Bronchial epithelial cell (primary cell): Measurements from ENCODE around the gene MELTF. TPM values are rescaled to one million over a fixed set of nuclear protein-coding genes. Genes with fewer than 3 reads are reported as not detected.

ENCODE experiments used
- DNase-seq: peaks from one replicate; pipeline ENCODE4 v3.0.0-alpha.2; 2010; ENCODE audit warnings: low read depth
- FAIRE-seq: peaks from 2 replicates; lab custom pipeline; 2011; peaks lifted over from hg19 to GRCh38; lab: Jason Lieb, UNC
- H3K27me3 ChIP-seq: 2 replicates; pipeline ENCODE4 v1.5.1; 2011; ENCODE audit warnings: low read length; ENCODE audit not compliant: control insufficient read depth, insufficient read depth
- H3K36me3 ChIP-seq: 2 replicates; pipeline ENCODE4 v1.5.1; 2011; ENCODE audit warnings: low read length; ENCODE audit not compliant: control insufficient read depth, insufficient read depth
- H3K4me3 ChIP-seq: 2 replicates; pipeline ENCODE4 v1.5.1; 2011; ENCODE audit warnings: mild to moderate bottlenecking, low read depth, low read length, control low read depth
- CTCF ChIP-seq: IDR thresholded peaks from 2 replicates; pipeline ENCODE4 v1.5.1; 2011; ENCODE audit warnings: mild to moderate bottlenecking, moderate library complexity, low read length, control low read depth, inconsistent platforms; ENCODE audit not compliant: insufficient read depth, severe bottlenecking
- total RNA-seq: library from RNA; depleted of rRNA; stranded (reverse); fragments of >200 nt; gene quantifications from 2 replicates; pipeline ENCODE4 v1.2.1, GENCODE V29; 2014

The MELTF gene
- total RNA-seq, 1 donor from 2014 or later, result 2.1 TPM

GRCh38 chr3:196995646-196996355, 33.8 kb downstream of the MELTF start:
- H3K27me3 ChIP-seq, result no peaks in the 10 kb centered on the region
- no peak overlapping the region for H3K4me3 ChIP-seq
- no peak for TF ChIP-seq CTCF
- no peaks in the 10 kb centered on the region for H3K36me3 ChIP-seq
- FAIRE-seq (no peak), DNase-seq (no peak)

GRCh38 chr3:196995027-196995426, 34.6 kb downstream of the MELTF start:
- Histone ChIP-seq H3K27me3 (no peaks in the 10 kb centered on the region), H3K4me3 (no peak overlapping the region), H3K36me3 (no peaks in the 10 kb centered on the region)
- FAIRE-seq (peak; percentile 98), DNase-seq (no peak)
- TF ChIP-seq CTCF, result no peak

GRCh38 chr3:196994056-196994455, 35.6 kb downstream of the MELTF start:
- H3K36me3 ChIP-seq, result no peaks in the 10 kb centered on the region
- FAIRE-seq (no peak), DNase-seq (no peak)
- no peak for TF ChIP-seq CTCF
- no peaks in the 10 kb centered on the region for H3K27me3 ChIP-seq
- H3K4me3 ChIP-seq, result no peak overlapping the region

- no peak for FAIRE-seq
- H3K4me3 ChIP-seq, result no peak overlapping the region
Measured at GRCh38 chr3:196992461-196993065, 37.1 kb downstream of the MELTF start.

GRCh38 chr3:196991581-196992460, 37.8 kb downstream of the MELTF start:
- no peak for DNase-seq
- no peak for FAIRE-seq
- no peak for TF ChIP-seq CTCF
- H3K27me3 ChIP-seq, result no peaks in the 10 kb centered on the region
- no peak overlapping the region for H3K4me3 ChIP-seq
- H3K36me3 ChIP-seq, result no peaks in the 10 kb centered on the region

More at GRCh38 chr3:196992461-196993065, 37.1 kb downstream of the MELTF start:
- H3K36me3 ChIP-seq, result no peaks in the 10 kb centered on the region
- no peak for TF ChIP-seq CTCF
- DNase-seq, result no peak
- no peaks in the 10 kb centered on the region for H3K27me3 ChIP-seq
